ENCODE results near the gene CCDC188. TPM values are rescaled to one million over a fixed set of nuclear protein-coding genes. Genes with fewer than 3 reads are reported as not detected.

Gene CCDC188
- total and polyA plus RNA-seq, 10 of the 15 experiments (the other 5 are each of a cell fraction or from before 2014, with no cell fraction given), result not detected

- in situ Hi-C loops (cut with MboI), result no loop called here
- WGBS (ENCODE audit: insufficient coverage, insufficient replicate concordance, low lambda C conversion rate, missing lambda C conversion rate), result 18% methylated on average over 12 of the region's 12 CpGs
- ChIA-PET SMC1A (ENCODE audit: uncharacterized antibody, unreplicated experiment) (no interaction called here), CTCF (no interaction called here), RAD21 (ENCODE audit: unreplicated experiment) (no interaction called here), POLR2A (interaction anchor here (0.6 kb wide), 1 partner anchor 111 kb away, joined by 3 read pairs; no protein-coding TSS in a partner anchor)
- H3K27me3 ChIP-seq (replicated peaks in 1 of 2; ENCODE audit: control insufficient read depth in 2 of 2, insufficient read depth in 2 of 2, low read length in 1 of 2), result no peaks in the 10 kb centered on the region
- H3K4me2 ChIP-seq (ENCODE audit: control insufficient read depth, insufficient read depth), result no peak overlapping the region
- H3K79me2 ChIP-seq (ENCODE audit: control insufficient read depth, insufficient read depth, low read length), result no peaks in the 10 kb centered on the region
- H3K27ac ChIP-seq (ENCODE audit: control insufficient read depth, insufficient read depth), result no peak overlapping the region
- H3K36me3 ChIP-seq (ENCODE audit: control insufficient read depth in 2 of 2, insufficient read depth in 2 of 2, low read length in 1 of 2), result no peaks in the 10 kb centered on the region
- no peak overlapping the region for H3K9ac ChIP-seq (ENCODE audit: control insufficient read depth, insufficient read depth, low read length)
- H3K9me3 ChIP-seq (replicated peaks; ENCODE audit: control insufficient read depth, insufficient read depth, low read length), result no peaks in the 10 kb centered on the region
- H2AFZ ChIP-seq (ENCODE audit: control insufficient read depth, low read depth, low read length), result no peak overlapping the region
- FAIRE-seq (no peak), ATAC-seq (no peak), DNase-seq (ENCODE audit: low read depth, low spot score) (no peak)
- H4K20me1 ChIP-seq (ENCODE audit: control insufficient read depth, insufficient read depth), result no peaks in the 10 kb centered on the region
- BruUV-seq (replicated peaks), result no TSS peak
- no peak overlapping the region for H3K4me3 ChIP-seq
- intact Hi-C loops (cut with micrococcal nuclease; ENCODE audit: unreplicated experiment), result no loop called here
- no peaks in the 10 kb centered on the region for H3K4me1 ChIP-seq (ENCODE audit: control insufficient read depth, insufficient read depth, low read length)
- TF ChIP-seq HDGF (IDR thresholded peaks at IDR 0.05) (no peak), TARDBP (IDR thresholded peaks at IDR 0.05; ENCODE audit: borderline replicate concordance) (no peak), MTA3 (IDR thresholded peaks at IDR 0.05; ENCODE audit: borderline replicate concordance, low read length) (no peak), YBX1 (IDR thresholded peaks at IDR 0.05) (no peak), RELA (IDR thresholded peaks at IDR 0.05; ENCODE audit: borderline replicate concordance, partially characterized antibody) (no peak), NR2C2 (IDR thresholded peaks at IDR 0.05; ENCODE audit: borderline replicate concordance, control insufficient read depth, insufficient read length, low read depth) (no peak), PKNOX1 (IDR thresholded peaks at IDR 0.05) (no peak)
These were observed 20.7 kb upstream of the CCDC188 start for GRCh38 chr22:20171288-20172140.

Data from GM12878 (cell line).